Endothelial cell of umbilical vein (primary cell): ENCODE measurements around the gene UTS2. TPM values are rescaled to one million over a fixed set of nuclear protein-coding genes. Genes with fewer than 3 reads are reported as not detected.

Source experiments
- BruUV-seq: library from RNA; stranded (reverse); fragments of 400-500 nt; replicated peaks from 2 replicates; lab custom pipeline; 2021; lab: Mats Ljungman, UMichigan
- CTCF ChIA-PET: fragments of 300-600, 350-600 bp; sonication (Branson Sonifier 250); formaldehyde crosslinking; loops from one replicate; lab custom pipeline; 2021; ENCODE audit warnings: antibody characterized with exemption, inconsistent platforms; lab: Charles Lee
- POLR2A ChIA-PET: fragments of 300-600, 350-600 bp; sonication (Branson Sonifier 250); formaldehyde crosslinking; loops from one replicate; lab custom pipeline; 2021; ENCODE audit warnings: antibody characterized with exemption, inconsistent platforms; lab: Charles Lee
- DNase-seq: peaks from one replicate; pipeline ENCODE4 v3.0.0-alpha.2; 2011; ENCODE audit warnings: low read depth, low spot score
- FAIRE-seq: peaks from 2 replicates; lab custom pipeline; 2011; peaks lifted over from hg19 to GRCh38; lab: Jason Lieb, UNC
- H2AFZ ChIP-seq: 2 replicates; pipeline ENCODE4 v1.6.0; 2012; ENCODE audit warnings: low read depth, low read length, control low read depth, inconsistent platforms
- H3K27ac ChIP-seq: 2 replicates; pipeline ENCODE4 v1.5.1; 2011; ENCODE audit warnings: low read depth, mild to moderate bottlenecking, control low read depth, low read length, moderate library complexity; ENCODE audit not compliant: insufficient read depth
- H3K27me3 ChIP-seq, 2 experiments: 2 replicates each; pipeline versions ENCODE4 v1.6.0 to v1.6.1; 2011; ENCODE audit warnings: low read length in 2 of 2, mixed read lengths in 1 of 2; ENCODE audit not compliant: control insufficient read depth in 2 of 2, insufficient read depth in 2 of 2
- H3K36me3 ChIP-seq, 2 experiments: 2 replicates in 1 of 2; 3 replicates in 1 of 2; pipeline ENCODE4 v1.5.1; 2011; ENCODE audit warnings: low read length in 2 of 2, mild to moderate bottlenecking in 1 of 2, moderate library complexity in 1 of 2; ENCODE audit not compliant: control insufficient read depth in 2 of 2, insufficient read depth in 2 of 2; ENCODE audit errors: extremely low read depth in 1 of 2
- H3K4me1 ChIP-seq: 3 replicates; pipeline ENCODE4 v1.5.1; 2011; ENCODE audit warnings: mild to moderate bottlenecking, low read length; ENCODE audit not compliant: control insufficient read depth, insufficient read depth; ENCODE audit errors: extremely low read depth
- H3K4me2 ChIP-seq: 2 replicates; pipeline ENCODE4 v1.6.1; 2011; ENCODE audit warnings: low read length, control low read depth, mixed read lengths; ENCODE audit not compliant: insufficient read depth
- H3K4me3 ChIP-seq, 3 experiments: fragments of 200-600 bp in 1 of 3; sonication (generic), shearing (Covaris generic) in 1 of 3; replicated peaks in 1 of 3; 2 replicates each; pipeline ENCODE4 v1.5.1; 2011 to 2016; ENCODE audit warnings: control low read depth in 3 of 3, low read length in 3 of 3, mild to moderate bottlenecking in 2 of 3, inconsistent platforms in 1 of 3, low read depth in 1 of 3, moderate library complexity in 1 of 3; ENCODE audit not compliant: insufficient read depth in 1 of 3
- H3K79me2 ChIP-seq: 2 replicates; pipeline ENCODE4 v1.6.0; 2012; ENCODE audit warnings: low read length, inconsistent platforms; ENCODE audit not compliant: control insufficient read depth, insufficient read depth
- H3K9ac ChIP-seq: replicated peaks from 2 replicates; pipeline ENCODE3; 2011; ENCODE audit warnings: low read length, control low read depth; ENCODE audit not compliant: insufficient read depth; ENCODE audit errors: extremely low read depth
- H3K9me1 ChIP-seq: replicated peaks from 3 replicates; pipeline ENCODE4 v1.6.0; 2011; ENCODE audit warnings: mild to moderate bottlenecking, low read length; ENCODE audit not compliant: control insufficient read depth, insufficient read depth; ENCODE audit errors: extremely low read depth
- H3K9me3 ChIP-seq: replicated peaks from 2 replicates; pipeline ENCODE4 v1.5.1; 2012; ENCODE audit warnings: low read length, inconsistent platforms; ENCODE audit not compliant: control insufficient read depth, insufficient read depth
- H4K20me1 ChIP-seq: replicated peaks from 2 replicates; pipeline ENCODE3; 2011; ENCODE audit warnings: mild to moderate bottlenecking, low read length; ENCODE audit not compliant: control insufficient read depth, insufficient read depth; ENCODE audit errors: extremely low read depth
- CTCF ChIP-seq, 2 donors: IDR thresholded peaks; 1 replicate in 1 of 2; 2 replicates in 1 of 2; pipeline ENCODE4 v1.5.1; 2011; ENCODE audit warnings: low read length in 2 of 2, mild to moderate bottlenecking in 2 of 2, moderate library complexity in 2 of 2, control low read depth in 1 of 2, inconsistent platforms in 1 of 2, low read depth in 1 of 2; ENCODE audit not compliant: insufficient read depth in 1 of 2; ENCODE audit errors: extremely low read depth in 1 of 2
- EZH2 ChIP-seq: IDR thresholded peaks from 2 replicates; pipeline ENCODE4 v1.6.1; 2012; ENCODE audit warnings: borderline replicate concordance, low read depth, mild to moderate bottlenecking, moderate library complexity, low read length, inconsistent platforms; ENCODE audit not compliant: severe bottlenecking
- FOS ChIP-seq: IDR thresholded peaks from 2 replicates; pipeline ENCODE4 v1.6.1; 2011; ENCODE audit warnings: mild to moderate bottlenecking, low read length, moderate library complexity, borderline replicate concordance; ENCODE audit not compliant: insufficient read depth
- GATA2 ChIP-seq: IDR thresholded peaks from 2 replicates; pipeline ENCODE4 v1.7.0; 2011; ENCODE audit warnings: low read depth, mild to moderate bottlenecking, moderate library complexity, mixed read lengths, low read length; ENCODE audit not compliant: insufficient read length, insufficient read depth
- JUN ChIP-seq: IDR thresholded peaks from 2 replicates; pipeline ENCODE4 v1.6.1; 2011; ENCODE audit warnings: borderline replicate concordance, low read depth; ENCODE audit not compliant: insufficient read length, insufficient read depth
- MYC ChIP-seq: IDR thresholded peaks from one replicate; pipeline ENCODE4 v1.6.1; 2011; ENCODE audit warnings: mild to moderate bottlenecking, low read depth, low read length
- POLR2A ChIP-seq: IDR thresholded peaks from 2 replicates; pipeline ENCODE4 v1.6.1; 2012; ENCODE audit warnings: low read depth, mild to moderate bottlenecking, control low read depth, low read length
- POLR2AphosphoS5 ChIP-seq: IDR thresholded peaks from 2 replicates; pipeline ENCODE4 v1.6.1; 2012; ENCODE audit warnings: low read depth, mild to moderate bottlenecking, control low read depth, low read length, moderate library complexity; ENCODE audit not compliant: insufficient read depth
- dilution Hi-C: fragments of 300-500 bp; cut with MboI; formaldehyde crosslinking; loops from one replicate; pipeline ENCODE4 v1.15.0; 2019; ENCODE audit warnings: low sequenced_read_pairs; ENCODE audit not compliant: extremely low pct_ligation_motif_present
- intact Hi-C: fragments of 100-400 bp; cut with micrococcal nuclease; formaldehyde crosslinking; loops from one replicate; pipeline ENCODE4 v1.10.0; 2022
- polyA plus RNA-seq, 4 experiments: library from polyadenylated mRNA; depleted of rRNA in 3 of 4; stranded (reverse) in 3 of 4; unstranded in 1 of 4; fragments of >200 nt; gene quantifications; 2 replicates each; pipeline versions ENCODE4 v1.2.1 to v1.2.3, GENCODE V29; 2011 to 2012; ENCODE audit warnings: missing spikeins in 1 of 4
- total RNA-seq: library from RNA; stranded (reverse); gene quantifications from 2 replicates; pipeline ENCODE4 v1.2.3, GENCODE V29; 2021
- TF ChIP-seq, protein P1 (sequence below): IDR thresholded peaks from 2 replicates; pipeline ENCODE4 v1.6.1; 2011; ENCODE audit not compliant: insufficient read depth, insufficient read length

UTS2 gene
- total and polyA plus RNA-seq, 2 donors (not counting 3 experiments of a cell fraction or from before 2014, with no cell fraction given), result not detected

- BruUV-seq, result no TSS peak
- Histone ChIP-seq H3K36me3 (no peaks in the 10 kb centered on the region), H3K4me2 (no peak overlapping the region), H4K20me1 (no peaks in the 10 kb centered on the region), H3K27me3 (peaks cover 0 to 4% of the 10 kb centered on the region in 2 experiments), H3K4me3 (no peak overlapping the region), H3K9me1 (no peaks in the 10 kb centered on the region), H3K27ac (no peak overlapping the region), H3K9ac (no peak overlapping the region), H3K79me2 (no peaks in the 10 kb centered on the region), H3K4me1 (no peaks in the 10 kb centered on the region), H2AFZ (no peak overlapping the region), H3K9me3 (no peaks in the 10 kb centered on the region)
- no peak for FAIRE-seq
- ChIA-PET POLR2A (interaction anchor here (0.6 kb wide), 1 partner anchor 48 kb away, joined by 14 read pairs; no protein-coding TSS in a partner anchor), CTCF (interaction anchor here (1.5 kb wide), 1 partner anchor 226 kb away, joined by 3 read pairs; no protein-coding TSS in a partner anchor)
- dilution Hi-C loops, result no loop called here
- no peak for TF ChIP-seq POLR2AphosphoS5
- no peak for TF ChIP-seq MYC
- TF ChIP-seq FOS, result no peak
- TF ChIP-seq JUN, result no peak
- no peak for TF ChIP-seq GATA2
- TF ChIP-seq POLR2A, result no peak
- TF ChIP-seq EZH2, result no peak
- intact Hi-C loops, result no loop called here
- no peak for DNase-seq
Observed at GRCh38 chr1:7893529-7894180, 40.8 kb upstream of the UTS2 start.

DNA sequence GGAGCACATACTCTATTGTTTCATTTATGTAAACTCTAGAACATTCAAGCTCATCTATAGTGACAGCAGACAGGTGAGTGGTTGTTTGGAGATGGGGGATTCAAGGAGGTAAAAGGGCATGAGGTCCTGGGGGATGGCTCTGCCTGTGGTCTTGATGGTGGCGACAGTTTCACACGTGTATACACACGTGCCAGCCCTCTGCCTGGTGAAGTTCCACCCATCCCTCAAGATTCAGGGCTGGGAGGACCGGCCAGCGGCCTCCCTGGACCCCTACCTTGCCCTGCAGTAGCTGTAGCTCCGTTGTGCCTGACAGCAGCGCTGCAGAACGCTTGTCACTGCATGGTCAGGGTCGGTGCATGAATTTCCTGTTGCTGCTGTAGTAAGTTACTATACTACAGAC is 38.9 kb upstream of the UTS2 start:
- H4K20me1 ChIP-seq, result no peaks in the 10 kb centered on the region
- CTCF ChIA-PET, result interaction anchor here (1.1 to 2.1 kb wide), 2 partner anchors 10 to 12 kb away, joined by 3 to 5 read pairs; no protein-coding TSS in a partner anchor
- no peaks in the 10 kb centered on the region for H3K9me1 ChIP-seq
- no peak overlapping the region for H2AFZ ChIP-seq
- intact Hi-C loops (no loop called here), dilution Hi-C loops (no loop called here)
- no peaks in the 10 kb centered on the region for H3K4me1 ChIP-seq
- no peak overlapping the region for H3K4me2 ChIP-seq
- H3K36me3 ChIP-seq, result no peaks in the 10 kb centered on the region
- H3K9me3 ChIP-seq, result no peaks in the 10 kb centered on the region
- H3K9ac ChIP-seq, result no peak overlapping the region
- BruUV-seq, result no TSS peak
- FAIRE-seq (no peak), DNase-seq (no peak)
- TF ChIP-seq FOS (no peak), GATA2 (no peak), EZH2 (no peak), POLR2AphosphoS5 (no peak), POLR2A (no peak), MYC (no peak), JUN (no peak), CTCF (IDR thresholded peaks at IDR 0.05; ENCODE audit: extremely low read depth in 1 of 2, insufficient read depth in 1 of 2, low read depth in 1 of 2, low read length in 2 of 2) (no peak)
- TF ChIP-seq, protein P1, sequence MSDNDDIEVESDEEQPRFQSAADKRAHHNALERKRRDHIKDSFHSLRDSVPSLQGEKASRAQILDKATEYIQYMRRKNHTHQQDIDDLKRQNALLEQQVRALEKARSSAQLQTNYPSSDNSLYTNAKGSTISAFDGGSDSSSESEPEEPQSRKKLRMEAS, result no peak
- H3K4me3 ChIP-seq, result no peak overlapping the region
- POLR2A ChIA-PET, result no interaction called here
- no peak overlapping the region for H3K27ac ChIP-seq
- peaks cover 0 to 4% of the 10 kb centered on the region in 2 experiments for H3K27me3 ChIP-seq
- no peaks in the 10 kb centered on the region for H3K79me2 ChIP-seq
